GM19467 (cell line): ENCODE measurements around the gene THOC2.
"Not testable (repeated sequence)": the region's sequence is repeated elsewhere in the genome, so short reads cannot be mapped to it uniquely, and the experiment has no call there.

Source experiments
- ATAC-seq: cut with Tn5 transposase; IDR thresholded peaks from one replicate; pipeline ENCODE4 v1.9.1; 2021; ENCODE audit warnings: mild to moderate bottlenecking, moderate library complexity; ENCODE audit not compliant: unreplicated experiment

Gene THOC2, protein sequence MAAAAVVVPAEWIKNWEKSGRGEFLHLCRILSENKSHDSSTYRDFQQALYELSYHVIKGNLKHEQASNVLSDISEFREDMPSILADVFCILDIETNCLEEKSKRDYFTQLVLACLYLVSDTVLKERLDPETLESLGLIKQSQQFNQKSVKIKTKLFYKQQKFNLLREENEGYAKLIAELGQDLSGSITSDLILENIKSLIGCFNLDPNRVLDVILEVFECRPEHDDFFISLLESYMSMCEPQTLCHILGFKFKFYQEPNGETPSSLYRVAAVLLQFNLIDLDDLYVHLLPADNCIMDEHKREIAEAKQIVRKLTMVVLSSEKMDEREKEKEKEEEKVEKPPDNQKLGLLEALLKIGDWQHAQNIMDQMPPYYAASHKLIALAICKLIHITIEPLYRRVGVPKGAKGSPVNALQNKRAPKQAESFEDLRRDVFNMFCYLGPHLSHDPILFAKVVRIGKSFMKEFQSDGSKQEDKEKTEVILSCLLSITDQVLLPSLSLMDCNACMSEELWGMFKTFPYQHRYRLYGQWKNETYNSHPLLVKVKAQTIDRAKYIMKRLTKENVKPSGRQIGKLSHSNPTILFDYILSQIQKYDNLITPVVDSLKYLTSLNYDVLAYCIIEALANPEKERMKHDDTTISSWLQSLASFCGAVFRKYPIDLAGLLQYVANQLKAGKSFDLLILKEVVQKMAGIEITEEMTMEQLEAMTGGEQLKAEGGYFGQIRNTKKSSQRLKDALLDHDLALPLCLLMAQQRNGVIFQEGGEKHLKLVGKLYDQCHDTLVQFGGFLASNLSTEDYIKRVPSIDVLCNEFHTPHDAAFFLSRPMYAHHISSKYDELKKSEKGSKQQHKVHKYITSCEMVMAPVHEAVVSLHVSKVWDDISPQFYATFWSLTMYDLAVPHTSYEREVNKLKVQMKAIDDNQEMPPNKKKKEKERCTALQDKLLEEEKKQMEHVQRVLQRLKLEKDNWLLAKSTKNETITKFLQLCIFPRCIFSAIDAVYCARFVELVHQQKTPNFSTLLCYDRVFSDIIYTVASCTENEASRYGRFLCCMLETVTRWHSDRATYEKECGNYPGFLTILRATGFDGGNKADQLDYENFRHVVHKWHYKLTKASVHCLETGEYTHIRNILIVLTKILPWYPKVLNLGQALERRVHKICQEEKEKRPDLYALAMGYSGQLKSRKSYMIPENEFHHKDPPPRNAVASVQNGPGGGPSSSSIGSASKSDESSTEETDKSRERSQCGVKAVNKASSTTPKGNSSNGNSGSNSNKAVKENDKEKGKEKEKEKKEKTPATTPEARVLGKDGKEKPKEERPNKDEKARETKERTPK (N-terminal part only)

DNA sequence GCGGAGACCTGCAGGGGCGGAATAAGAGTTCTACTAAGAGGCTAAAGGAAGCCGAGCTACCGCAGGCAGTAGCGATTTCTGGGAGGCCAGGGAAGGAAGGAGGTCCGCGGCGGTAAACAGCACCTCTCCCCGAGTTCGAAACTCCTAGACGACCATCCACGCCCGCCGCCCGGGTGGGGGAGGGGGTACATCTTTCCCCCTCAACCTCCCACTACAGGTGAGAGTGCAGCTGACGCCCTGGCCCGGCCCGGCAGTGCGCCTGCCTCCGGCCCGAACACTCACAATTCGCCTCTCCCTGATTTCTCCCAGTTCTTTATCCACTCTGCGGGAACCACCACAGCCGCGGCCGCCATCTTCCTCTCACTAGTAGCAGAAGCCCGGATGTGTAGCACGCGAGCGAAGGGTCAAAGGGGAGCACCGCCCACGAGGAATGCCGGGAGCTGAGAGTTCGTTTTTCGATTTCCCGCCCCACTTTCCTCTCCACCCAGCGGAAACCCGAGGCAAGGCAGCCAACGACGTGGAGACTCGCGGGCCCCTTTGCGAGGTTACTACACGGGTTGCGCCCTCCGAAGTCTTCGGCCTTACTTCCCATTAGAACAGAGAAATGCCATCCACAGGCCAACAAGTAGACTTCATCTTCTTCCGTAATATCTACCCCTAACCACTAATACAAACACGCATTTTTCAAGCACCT lies at the start of gene THOC2:
THOC2 (minus strand) TSS at position 383 of the 694 bp plus-strand sequence; CDS start at position 353, 30 bp downstream.
- ATAC-seq: peak; percentile 87

DNA sequence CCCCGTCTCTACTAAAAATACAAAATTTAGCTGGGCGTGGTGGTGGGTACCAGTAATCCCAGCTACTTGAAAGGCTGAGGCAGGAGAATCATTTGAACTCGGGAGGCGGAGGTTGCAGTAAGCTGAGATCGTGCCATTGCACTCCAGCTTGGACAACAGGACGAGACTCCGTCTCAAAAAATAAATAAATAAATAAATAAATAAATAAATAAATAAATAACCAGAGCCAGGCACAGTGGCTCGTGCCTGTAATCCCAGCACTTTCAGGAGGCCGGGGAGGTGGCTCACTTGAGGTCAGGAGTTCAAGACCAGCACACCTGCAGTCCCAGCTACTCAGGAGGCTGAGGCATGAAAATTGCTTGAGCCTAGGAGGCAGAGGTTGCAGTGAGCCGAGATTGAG lies 48.9 kb upstream of the THOC2 start:
- not testable (repeated sequence) for ATAC-seq

DNA sequence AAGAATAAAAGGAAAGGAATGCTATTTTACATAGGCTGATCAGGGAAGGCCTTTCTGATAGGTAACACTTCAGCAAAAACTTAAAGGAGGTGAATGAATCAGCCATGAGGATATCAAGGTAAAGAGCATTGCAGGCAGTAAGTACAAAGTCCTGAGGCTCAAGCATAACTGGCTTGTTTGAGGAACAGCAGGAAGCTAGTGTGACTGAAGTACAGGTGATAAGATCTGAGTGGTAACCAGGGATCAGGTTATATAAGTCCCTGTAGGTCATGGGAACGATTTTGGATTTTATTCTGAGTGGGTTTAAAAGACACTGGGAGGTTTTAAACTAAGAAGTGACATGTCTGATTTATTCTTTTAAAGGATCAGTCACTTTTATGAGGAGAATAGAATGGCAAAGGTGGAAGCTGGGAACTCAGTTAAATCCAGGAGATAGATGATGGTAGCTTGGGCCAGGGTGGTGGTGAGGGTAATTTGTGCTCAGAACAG lies 47.1 kb upstream of the THOC2 start:
- no peak for ATAC-seq

DNA sequence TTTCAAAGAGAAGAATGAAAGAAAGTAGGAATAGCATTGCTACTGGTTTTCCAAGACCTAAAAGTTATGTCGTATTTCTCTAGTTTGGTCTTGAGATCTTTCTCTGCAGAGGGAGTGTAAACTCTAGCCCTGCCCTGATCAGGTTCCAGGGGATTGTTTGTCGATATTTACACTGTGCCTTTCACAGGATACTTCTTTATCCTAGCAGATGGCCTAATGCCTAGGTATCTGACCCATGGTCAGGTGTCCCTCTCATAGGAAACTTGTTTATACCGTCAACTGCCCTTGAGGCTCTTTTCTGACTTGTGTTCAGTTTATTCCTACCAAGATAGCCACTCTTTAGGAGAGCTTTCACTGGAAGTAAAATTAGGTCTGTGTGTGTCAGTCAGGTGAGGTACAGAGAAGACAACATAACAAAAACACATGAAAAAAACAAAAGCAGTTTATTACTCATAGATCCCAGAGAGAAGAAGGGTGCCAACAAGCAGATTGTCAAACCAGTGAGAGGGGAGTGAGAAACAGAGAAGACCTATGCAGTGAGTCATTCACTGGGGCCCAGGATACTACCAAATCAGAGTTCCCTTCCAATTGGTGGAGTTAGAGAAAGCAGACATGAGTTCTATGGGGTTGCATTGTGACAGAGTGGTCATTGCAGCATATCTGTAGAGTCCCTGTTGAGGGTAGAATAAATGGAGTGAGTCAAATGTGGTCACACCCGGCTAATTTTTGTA lies 40.6 kb upstream of the THOC2 start:
- ATAC-seq: no peak

DNA sequence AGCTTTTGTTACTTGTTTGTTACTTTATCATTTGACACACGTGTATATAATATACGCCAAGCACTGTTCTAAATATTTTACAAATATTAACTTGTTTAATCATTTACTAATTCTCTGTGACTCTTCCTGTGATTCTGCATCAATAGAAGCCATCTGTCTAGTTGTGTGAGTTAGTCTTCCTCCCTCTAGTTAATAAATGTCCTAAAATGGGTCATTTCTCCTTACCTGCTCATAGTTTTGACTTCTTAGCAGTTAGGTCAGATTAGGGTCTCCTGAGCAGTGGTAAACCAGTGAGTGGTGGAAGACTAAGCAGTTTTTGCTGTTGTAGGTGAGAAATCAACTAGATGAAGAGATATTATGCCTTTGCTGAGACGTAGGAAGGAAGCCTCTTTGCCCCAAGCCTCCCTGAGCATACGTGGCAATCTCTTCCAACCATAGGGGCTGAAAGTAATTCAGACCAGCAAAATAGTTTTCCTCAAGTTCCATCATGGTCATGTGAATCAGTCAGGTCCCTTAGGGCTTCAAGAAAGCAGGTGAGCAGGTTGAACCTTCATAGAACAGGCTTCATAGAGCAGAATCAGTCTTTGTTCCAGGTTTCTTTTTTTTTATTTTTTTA lies 38.7 kb upstream of the THOC2 start:
- peak; percentile 82 for ATAC-seq

DNA sequence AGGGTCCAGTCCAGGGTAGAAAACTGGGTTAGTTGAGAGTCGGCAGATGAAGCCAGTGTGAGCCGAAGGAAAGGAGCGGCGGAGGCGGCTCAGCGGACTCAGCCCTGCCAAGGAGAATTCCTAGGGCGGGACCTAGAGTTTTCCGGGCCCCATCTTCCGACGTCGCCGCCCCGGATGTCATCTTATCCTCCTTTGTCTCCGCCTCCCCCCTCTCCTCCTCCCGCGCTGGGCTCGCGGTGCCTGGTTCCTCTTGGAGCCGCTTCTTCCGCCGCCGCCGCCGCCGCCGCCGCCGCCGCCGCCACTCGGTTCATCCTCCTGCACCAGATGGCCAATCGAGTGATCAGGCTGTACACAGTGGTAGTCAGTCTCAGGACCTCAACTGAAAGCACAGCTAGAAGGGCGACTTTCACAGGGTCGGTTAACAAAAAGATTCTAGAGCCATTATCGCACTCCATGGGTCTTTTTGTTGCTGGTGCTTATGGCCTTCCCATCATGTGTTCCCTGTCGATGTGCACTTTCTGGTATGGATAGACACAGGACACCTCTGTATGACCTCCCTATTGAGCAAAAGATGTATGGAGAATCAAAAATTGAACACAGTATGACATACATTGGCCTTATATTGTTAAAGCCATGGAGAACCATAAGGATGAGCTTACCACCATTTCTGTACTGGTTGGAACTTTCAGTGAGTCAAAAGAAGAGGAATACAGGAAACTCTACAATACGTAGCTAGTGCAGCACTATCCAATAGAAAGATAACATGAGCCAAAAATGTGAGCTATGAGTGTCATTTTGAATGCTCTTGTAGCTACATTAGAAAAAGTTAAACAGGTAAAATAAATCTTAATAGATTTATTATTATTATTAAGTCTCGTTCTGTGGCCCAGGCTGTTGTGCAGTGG lies 32.4 kb upstream of the THOC2 start:
- ATAC-seq: peak; percentile 86

DNA sequence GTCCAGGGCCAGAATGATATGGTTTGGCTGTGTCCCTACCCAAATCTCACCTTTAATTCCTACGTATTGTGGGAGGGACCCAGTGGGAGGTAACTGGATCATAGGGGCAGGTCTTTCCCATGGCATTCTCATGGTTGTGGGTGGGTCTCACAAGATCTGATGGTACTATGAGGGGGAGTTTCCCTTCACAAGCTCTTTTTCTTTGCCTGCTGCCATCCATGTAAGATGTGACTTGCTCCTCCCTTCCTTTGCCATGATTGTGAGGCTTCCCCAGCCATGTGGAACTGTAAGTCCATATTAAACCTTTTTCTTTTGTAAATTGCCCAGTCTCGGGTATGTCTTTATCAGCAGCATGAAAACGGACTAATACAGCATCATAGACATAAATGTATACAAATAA lies 27.0 kb upstream of the THOC2 start:
- not testable (repeated sequence) for ATAC-seq

DNA sequence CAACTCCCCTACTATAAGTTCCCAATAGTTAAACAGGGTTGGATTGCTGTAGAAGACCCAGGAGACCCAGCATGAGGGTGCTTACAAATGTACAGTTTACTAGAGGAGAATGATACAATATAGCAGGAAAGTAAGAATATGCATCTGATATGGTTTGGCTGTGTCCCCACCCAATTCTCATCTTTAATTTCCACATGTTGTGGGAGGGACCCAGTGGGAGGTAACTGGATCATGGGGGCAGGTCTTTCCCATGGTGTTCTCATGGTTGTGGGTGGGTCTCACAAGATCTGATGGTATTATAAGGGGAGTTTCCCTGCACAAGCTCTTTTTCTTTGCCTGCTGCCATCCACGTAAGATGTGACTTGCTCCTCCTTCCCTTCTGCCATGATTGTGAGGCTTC lies 24.9 kb upstream of the THOC2 start:
- not testable (repeated sequence) for ATAC-seq

DNA sequence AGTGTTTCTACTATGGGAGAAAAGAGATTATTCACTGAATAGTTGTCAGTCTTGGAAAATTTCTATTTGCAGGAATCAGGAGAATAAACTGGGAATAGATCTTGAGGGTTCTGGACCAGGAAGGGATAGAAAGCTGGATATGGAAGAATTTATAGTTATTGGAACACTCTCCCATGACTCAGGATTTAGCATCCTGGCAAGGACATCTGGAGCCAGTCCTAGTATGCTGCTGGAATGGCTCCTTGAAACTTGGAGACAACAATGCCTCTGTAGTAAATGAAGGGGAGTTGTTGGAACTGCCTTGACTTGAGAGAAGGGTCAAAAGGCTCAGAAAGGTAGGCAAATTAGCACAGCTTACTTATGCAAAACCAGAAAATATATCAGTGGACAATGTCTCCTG lies 23.5 kb upstream of the THOC2 start:
- no peak for ATAC-seq

DNA sequence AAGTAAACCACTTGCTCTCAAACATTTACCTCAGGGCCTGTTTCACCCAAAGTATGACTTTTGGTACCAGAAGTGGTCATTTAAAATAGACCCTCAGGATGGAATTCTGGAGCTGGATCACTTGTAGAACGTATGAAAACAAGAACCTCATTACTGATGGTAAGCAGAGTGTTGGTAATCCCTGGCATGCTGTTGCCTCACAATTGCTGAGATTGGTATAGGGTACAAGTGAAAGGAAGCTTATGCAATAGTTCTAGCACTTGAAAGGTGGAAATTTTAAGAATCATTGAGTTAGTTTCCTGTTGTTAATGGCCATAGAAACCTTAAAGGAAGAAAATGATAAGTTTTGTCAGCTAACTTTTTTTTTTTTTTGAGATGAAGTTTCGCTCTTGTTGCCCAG lies 22.3 kb upstream of the THOC2 start:
- ATAC-seq: no peak

DNA sequence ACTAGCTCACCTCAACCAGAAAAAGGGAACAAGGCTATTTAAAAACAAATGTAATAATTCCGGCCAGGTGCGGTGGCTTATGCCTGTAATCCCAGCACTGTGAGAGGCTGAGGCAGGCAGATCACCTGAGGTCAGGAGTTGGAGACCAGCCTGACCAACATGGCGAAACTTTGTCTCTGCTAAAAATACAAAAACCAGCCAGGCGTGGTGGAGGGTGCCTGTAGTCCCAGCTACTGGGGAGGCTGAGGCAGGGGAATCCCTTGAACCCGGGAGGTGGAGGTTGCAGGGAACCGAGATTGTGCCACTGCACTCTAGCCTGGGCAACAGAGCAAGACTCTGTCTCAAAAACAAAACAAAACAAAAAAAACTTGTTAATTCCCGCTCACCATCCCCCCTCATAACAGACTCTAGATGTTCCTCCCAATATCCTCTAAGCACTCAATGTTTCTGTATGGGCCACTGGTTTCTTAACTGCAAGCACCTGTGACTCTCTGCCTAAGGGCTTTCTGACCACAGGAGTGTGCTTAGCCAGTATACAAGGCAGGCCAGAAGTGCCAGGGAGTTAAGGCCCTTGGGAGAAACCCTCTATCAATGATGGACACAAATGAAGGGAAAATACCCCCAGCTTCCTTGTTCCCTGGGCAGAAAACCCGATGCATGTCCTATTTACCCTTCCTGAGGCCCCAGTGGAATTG lies 21.0 kb upstream of the THOC2 start:
- ATAC-seq: no peak

DNA sequence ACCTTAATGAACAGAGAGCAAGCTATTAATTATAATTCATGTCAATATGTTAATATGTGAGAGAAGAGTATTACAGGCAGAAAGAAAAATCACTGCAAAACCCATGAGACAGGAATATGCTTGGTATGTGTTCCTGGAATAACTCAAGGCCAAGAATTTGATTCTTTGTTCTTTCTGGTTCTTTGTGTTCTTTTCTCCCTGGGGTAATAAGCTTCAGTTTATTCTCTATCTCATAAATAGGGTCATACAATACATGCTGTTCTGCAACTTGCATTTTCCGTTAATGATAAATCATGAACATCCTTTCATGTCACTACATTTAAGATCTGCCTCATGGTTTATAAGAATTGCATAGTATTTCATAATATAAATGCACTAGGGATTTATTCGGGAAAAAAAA lies 16.8 kb upstream of the THOC2 start:
- ATAC-seq: no peak

DNA sequence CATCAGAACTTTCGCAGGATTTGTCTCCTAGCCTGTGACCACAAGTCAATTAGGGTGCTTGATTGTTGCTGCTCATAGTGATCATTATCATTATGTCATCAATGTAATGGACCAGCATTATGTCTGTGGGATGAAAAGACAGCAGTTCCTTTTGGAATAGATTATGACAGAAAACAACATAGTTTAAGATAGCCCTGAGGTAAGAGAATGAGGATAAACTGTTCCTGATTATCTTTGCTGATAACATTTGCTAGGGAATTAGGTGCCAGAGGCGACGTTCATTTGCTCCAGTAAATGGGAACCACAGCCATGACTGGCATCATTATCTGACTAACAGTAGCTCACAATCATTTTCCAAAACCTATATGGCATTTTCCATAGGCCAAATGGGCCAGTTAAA lies 12.7 kb upstream of the THOC2 start:
- ATAC-seq: no peak

DNA sequence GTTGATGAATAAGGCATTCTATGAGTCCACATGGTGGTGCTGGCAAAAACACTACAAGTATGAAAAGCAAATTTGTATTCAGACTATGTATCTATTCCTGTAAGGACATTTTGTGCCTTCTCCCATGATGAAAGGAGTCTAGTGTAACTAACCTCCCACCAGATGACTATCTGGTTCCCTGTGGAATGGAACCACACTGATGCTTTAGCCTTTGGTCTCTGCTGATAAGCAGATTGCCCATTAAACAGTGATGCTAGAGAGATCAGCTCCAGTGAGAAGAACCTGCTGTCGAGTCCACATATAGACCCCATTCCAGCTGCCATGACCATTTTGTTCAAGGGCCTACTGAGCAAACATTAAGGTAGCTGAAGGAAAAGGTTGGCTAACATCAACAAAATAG lies 10.5 kb upstream of the THOC2 start:
- ATAC-seq: no peak

DNA sequence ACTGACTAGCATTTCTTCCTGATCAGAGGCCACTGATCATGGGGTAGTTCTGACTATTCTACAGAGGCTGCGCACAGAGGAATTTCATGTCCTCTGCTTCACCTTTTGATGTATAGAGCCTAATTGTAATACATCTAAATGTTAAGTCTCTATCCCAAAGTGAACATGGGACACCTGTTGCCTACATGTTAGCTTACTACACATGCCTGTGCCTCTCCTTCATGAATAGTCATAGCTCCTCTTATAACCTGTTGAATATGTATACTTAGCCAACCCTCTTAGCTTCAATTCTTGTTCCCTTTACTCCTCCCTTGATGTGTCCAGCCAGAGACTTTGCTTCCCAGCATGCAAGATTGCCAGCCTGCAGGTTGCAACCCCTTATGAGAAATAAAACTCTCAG lies 9.6 kb upstream of the THOC2 start:
- no peak for ATAC-seq

DNA sequence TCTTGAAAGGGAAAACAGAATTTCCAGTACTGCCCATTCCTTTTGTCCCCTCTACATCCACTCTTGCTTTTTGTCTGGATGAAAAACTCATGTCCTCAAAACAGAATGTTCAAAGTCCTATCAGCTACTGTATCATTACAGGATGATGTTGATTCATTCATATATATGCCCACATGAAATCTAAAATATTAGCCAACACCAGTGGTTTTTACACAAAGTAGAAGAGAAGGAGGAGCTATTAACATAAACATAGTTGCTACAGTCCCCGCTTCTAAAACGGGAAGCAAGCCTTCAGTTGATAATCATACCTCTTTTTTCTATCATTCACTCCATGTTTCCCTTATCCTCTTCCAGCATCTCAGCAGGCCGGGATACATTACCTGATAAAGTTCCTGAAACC lies 7.7 kb upstream of the THOC2 start:
- no peak for ATAC-seq

DNA sequence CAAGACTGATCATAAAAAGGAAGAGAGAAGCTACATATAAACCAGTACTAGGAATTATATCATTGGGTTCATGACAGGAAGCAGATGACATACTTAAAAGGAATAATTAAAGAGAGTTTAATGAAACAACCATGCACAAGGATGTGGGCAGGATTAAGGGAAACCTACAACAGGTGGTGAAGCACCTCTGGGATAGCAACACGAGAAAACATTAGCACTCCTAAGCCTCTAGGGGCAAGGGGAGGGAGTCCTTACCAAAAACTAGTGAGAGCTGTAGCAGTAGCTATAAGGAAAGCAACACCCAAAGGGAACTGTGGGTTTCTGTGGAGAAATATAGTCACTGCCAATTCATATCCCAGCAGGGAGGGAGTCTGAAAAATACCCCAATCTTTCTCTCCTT lies 7.2 kb upstream of the THOC2 start:
- ATAC-seq: no peak

DNA sequence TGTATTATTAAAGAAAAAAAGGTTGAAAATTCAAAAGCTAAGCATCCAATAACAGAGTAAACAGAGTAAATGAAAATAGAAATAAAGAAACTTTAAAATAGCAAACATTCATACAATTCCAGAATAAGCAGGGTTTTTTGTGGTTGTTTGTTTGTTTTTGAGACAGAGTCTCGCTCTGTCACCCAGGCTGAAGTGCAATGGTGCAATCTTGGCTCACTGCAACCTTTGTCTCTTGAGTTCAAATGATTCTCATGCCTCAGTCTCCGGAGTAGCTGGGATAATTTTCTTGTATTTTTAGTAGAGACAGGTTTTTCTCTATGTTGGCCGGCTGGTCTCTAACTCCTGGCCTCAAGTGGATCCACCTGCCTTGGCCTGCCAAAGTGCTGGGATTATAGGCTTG lies 6.6 kb upstream of the THOC2 start:
- no peak for ATAC-seq
